ENCODE data around the gene TRAF5.

DNA sequence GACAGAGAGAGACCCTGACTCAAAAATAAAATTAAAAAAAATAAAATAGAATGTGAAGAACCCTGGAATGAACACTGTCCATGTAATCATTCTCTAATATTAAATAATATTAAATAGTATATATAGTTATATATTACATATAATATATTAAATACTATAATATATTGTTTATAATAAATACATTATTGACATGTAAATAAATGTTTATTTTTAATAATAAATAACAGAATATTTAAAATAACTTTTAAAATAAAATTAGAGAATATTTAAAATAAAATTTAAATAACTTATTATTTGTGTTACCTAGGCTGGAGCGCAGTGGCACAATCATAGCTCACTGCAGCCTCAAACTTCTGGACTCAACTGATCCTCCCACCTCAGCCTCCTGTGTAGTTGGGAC, 32.1 kb downstream of the TRAF5 start:
- TF ChIP-seq, protein P1, sequence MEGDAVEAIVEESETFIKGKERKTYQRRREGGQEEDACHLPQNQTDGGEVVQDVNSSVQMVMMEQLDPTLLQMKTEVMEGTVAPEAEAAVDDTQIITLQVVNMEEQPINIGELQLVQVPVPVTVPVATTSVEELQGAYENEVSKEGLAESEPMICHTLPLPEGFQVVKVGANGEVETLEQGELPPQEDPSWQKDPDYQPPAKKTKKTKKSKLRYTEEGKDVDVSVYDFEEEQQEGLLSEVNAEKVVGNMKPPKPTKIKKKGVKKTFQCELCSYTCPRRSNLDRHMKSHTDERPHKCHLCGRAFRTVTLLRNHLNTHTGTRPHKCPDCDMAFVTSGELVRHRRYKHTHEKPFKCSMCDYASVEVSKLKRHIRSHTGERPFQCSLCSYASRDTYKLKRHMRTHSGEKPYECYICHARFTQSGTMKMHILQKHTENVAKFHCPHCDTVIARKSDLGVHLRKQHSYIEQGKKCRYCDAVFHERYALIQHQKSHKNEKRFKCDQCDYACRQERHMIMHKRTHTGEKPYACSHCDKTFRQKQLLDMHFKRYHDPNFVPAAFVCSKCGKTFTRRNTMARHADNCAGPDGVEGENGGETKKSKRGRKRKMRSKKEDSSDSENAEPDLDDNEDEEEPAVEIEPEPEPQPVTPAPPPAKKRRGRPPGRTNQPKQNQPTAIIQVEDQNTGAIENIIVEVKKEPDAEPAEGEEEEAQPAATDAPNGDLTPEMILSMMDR (conservative IDR thresholded peaks at IDR 0.05), result no peak
- TF ChIP-seq EZH2 (IDR thresholded peaks at IDR 0.05; ENCODE audit: low read depth), result no peak
